ENCODE measurements around the gene PAX7.

The PAX7 gene

DNA sequence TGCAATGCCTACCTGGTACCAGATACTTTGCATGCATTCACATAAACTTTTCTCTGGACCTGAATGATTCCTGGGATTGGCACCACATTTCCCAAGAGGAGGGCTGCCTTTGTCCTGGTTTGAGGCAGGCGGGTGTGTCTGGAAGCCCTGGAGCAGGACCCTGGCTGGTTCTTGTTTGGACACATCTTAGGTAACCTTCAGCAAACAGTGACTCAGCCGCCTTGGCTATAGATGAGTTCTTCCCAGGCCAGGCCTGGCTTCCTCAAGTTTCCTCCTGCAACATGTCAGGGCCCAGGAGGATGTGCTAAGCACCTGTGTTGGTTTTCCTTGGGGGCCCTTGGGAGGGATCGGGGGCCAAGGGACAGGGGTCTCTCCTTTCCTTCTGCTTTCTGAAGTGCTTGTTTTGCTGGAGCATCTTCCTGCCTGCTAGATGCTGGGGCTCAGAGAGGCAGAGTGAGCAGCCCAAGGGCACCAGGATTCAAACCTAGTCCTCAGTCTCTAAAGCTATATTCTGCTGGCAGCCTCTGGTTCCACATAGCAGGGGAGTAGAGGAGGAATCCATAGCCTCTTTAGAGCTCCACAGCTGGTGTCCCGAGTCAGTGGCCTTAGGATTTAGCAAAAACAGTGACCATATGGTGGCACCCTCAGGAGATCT lies 38.2 kb downstream of the PAX7 start:
- no peaks in the 10 kb centered on the region for H3K9me3 ChIP-seq (ENCODE audit: control insufficient read depth, insufficient read depth, low read length)
- H3K4me3 ChIP-seq (ENCODE audit: low read depth, low read length) = no peak overlapping the region
- H3K9ac ChIP-seq (ENCODE audit: low read depth, low read length) = no peak overlapping the region
- peaks cover 26% of the 10 kb centered on the region for H3K27me3 ChIP-seq (ENCODE audit: control insufficient read depth, insufficient read depth, low read length)
- H3K27ac ChIP-seq (ENCODE audit: low read depth, low read length) = no peak overlapping the region
- 0 out of 2 replicates have a peak, but pooled peaks cover 1% of the 10 kb centered on the region for H3K4me1 ChIP-seq (ENCODE audit: control insufficient read depth, insufficient read depth, low read length)
- no peaks in the 10 kb centered on the region for H3K36me3 ChIP-seq (ENCODE audit: control insufficient read depth, insufficient read depth, low read length)

DNA sequence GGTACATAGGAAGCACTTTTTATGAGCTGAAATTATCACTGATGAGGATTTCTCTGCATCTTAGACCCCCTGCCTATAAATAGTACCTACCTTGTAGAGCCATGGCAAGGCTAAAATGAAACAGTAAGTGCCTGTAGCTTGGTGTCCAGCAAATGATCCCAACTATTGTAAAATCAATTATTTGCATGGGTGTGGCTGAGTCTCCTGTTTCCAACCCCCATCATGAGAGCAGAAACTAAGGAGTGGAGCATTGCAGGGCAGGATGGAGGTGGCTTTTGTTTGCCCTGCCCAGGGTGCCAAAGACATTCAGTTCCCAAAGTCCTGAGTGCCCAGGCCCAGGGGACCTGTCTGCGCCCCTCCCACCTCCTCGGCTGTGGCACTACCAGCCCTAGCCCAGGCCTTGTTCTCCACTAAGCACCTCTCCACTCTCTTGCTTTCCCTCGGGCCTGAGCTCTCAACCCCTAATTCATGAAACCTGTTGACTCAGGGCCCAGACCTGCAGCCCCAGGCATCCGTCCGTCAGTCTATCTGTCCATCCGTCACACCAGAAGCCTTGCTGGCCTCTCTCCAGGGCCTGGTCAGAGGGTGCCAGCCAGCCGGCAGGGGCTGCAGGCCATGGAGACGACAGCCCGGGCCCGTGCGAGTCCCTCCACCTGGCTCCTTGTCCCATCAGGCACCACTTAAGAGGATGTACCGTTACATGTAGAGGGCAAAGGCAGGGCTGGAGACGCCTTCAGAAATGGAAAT lies 39.6 kb downstream of the PAX7 start:
- H3K9me3 ChIP-seq (ENCODE audit: control insufficient read depth, insufficient read depth, low read length) = no peaks in the 10 kb centered on the region
- H3K9ac ChIP-seq (ENCODE audit: low read depth, low read length) = no peak overlapping the region
- peaks cover 30% of the 10 kb centered on the region for H3K27me3 ChIP-seq (ENCODE audit: control insufficient read depth, insufficient read depth, low read length)
- no peaks in the 10 kb centered on the region for H3K36me3 ChIP-seq (ENCODE audit: control insufficient read depth, insufficient read depth, low read length)
- H3K4me1 ChIP-seq (ENCODE audit: control insufficient read depth, insufficient read depth, low read length) = peaks cover 16% of the 10 kb centered on the region
- H3K27ac ChIP-seq (ENCODE audit: low read depth, low read length) = no peak overlapping the region
- H3K4me3 ChIP-seq (ENCODE audit: low read depth, low read length) = no peak overlapping the region

DNA sequence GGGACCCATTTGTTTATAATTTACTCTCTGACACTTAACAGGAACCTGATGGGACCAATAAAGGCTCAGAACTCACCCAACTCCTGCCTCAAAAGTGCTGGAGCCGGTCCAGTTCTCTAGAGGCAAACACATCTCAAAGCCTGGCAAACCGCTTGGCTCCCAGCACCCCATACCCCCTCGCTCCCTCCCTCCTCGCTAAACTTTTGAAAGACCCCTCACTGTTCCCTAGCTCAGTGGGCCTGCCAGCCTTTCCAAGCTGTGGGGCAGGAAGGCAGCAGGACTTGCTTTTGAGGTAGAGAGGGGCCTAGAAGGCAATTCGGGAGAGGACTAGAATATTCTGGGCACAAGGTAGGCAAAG lies 40.2 kb downstream of the PAX7 start:
- Histone ChIP-seq H3K36me3 (ENCODE audit: control insufficient read depth, insufficient read depth, low read length) (no peaks in the 10 kb centered on the region), H3K4me1 (ENCODE audit: control insufficient read depth, insufficient read depth, low read length) (peaks cover 21% of the 10 kb centered on the region), H3K9ac (ENCODE audit: low read depth, low read length) (no peak overlapping the region), H3K27ac (ENCODE audit: low read depth, low read length) (no peak overlapping the region), H3K4me3 (ENCODE audit: low read depth, low read length) (no peak overlapping the region), H3K27me3 (ENCODE audit: control insufficient read depth, insufficient read depth, low read length) (peaks cover 35% of the 10 kb centered on the region), H3K9me3 (ENCODE audit: control insufficient read depth, insufficient read depth, low read length) (no peaks in the 10 kb centered on the region)

DNA sequence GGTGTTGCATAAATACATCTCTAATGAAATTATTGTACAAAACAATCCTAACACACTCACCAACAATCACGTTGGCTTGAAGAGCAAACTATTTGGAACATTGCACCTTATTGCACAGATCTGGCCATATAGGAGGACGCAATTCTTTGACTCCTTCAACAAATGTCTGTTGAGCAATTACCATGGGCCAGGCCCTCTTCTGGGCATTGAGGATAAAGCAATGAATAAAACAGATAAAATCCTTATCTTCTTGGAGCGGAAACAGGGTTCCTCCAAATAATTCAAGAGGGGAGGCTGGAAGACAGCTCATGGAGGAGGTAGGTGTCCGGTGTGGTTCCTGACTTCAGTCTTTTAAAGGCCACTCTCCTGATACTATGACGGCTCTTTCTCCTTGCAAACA lies 43.3 kb downstream of the PAX7 start:
- no peak overlapping the region for H3K27ac ChIP-seq (ENCODE audit: low read depth, low read length)
- H3K9me3 ChIP-seq (ENCODE audit: control insufficient read depth, insufficient read depth, low read length) = no peaks in the 10 kb centered on the region
- H3K4me3 ChIP-seq (ENCODE audit: low read depth, low read length) = no peak overlapping the region
- H3K36me3 ChIP-seq (ENCODE audit: control insufficient read depth, insufficient read depth, low read length) = no peaks in the 10 kb centered on the region
- H3K27me3 ChIP-seq (ENCODE audit: control insufficient read depth, insufficient read depth, low read length) = peaks cover 55% of the 10 kb centered on the region
- peaks cover 32% of the 10 kb centered on the region for H3K4me1 ChIP-seq (ENCODE audit: control insufficient read depth, insufficient read depth, low read length)
- H3K9ac ChIP-seq (ENCODE audit: low read depth, low read length) = no peak overlapping the region

DNA sequence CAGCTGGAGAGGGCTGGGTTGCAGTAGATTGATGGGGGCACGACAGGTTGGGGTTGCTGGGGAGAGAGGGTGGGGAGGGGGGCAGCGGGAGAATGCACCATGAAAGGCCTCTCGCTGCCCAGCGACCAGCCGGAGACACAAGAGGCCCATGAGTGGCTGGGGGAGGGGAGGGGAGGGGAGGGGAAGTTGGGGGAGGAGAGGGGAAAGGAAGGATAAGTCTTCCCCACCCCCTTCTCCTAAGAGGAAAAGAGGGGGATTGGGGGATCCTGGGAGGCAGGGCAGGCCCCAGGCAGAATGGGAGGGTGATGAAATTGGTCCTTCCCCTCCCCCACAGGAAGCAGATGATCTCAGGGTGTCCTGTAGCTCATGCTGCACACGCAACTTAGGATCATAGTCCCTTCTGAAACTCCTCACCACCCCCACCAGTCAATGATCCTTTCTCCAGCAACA lies 45.7 kb downstream of the PAX7 start:
- H3K4me1 ChIP-seq (ENCODE audit: control insufficient read depth, insufficient read depth, low read length) = peaks cover 32% of the 10 kb centered on the region
- H3K27ac ChIP-seq (ENCODE audit: low read depth, low read length) = no peak overlapping the region
- no peak overlapping the region for H3K4me3 ChIP-seq (ENCODE audit: low read depth, low read length)
- no peaks in the 10 kb centered on the region for H3K9me3 ChIP-seq (ENCODE audit: control insufficient read depth, insufficient read depth, low read length)
- no peaks in the 10 kb centered on the region for H3K36me3 ChIP-seq (ENCODE audit: control insufficient read depth, insufficient read depth, low read length)
- H3K9ac ChIP-seq (ENCODE audit: low read depth, low read length) = no peak overlapping the region
- H3K27me3 ChIP-seq (ENCODE audit: control insufficient read depth, insufficient read depth, low read length) = peaks cover 71% of the 10 kb centered on the region

DNA sequence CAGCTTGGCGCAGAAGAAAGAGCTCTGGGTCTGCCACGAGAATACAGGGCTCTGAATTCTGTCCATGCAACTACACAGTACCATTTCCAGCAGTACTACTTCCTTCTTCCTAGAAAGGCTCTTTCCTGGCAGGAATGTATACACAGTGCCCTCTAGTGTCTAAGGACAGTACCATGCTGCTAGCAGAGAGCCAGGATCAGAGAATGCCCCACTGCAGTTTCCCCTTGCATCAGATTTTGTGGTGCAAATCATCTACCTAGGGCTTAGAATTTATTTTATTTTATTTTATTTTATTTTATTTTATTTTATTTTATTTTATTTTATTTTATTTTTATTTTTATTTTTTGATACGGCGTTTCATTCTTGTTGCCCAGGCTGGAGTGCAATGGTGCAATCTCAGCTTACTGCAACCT lies 50.8 kb downstream of the PAX7 start:
- Histone ChIP-seq H3K9me3 (ENCODE audit: control insufficient read depth, insufficient read depth, low read length) (no peaks in the 10 kb centered on the region), H3K4me3 (ENCODE audit: low read depth, low read length) (no peak overlapping the region), H3K36me3 (ENCODE audit: control insufficient read depth, insufficient read depth, low read length) (no peaks in the 10 kb centered on the region), H3K4me1 (ENCODE audit: control insufficient read depth, insufficient read depth, low read length) (peaks cover 16% of the 10 kb centered on the region), H3K27ac (ENCODE audit: low read depth, low read length) (no peak overlapping the region), H3K27me3 (ENCODE audit: control insufficient read depth, insufficient read depth, low read length) (peaks cover 54% of the 10 kb centered on the region), H3K9ac (ENCODE audit: low read depth, low read length) (no peak overlapping the region)

DNA sequence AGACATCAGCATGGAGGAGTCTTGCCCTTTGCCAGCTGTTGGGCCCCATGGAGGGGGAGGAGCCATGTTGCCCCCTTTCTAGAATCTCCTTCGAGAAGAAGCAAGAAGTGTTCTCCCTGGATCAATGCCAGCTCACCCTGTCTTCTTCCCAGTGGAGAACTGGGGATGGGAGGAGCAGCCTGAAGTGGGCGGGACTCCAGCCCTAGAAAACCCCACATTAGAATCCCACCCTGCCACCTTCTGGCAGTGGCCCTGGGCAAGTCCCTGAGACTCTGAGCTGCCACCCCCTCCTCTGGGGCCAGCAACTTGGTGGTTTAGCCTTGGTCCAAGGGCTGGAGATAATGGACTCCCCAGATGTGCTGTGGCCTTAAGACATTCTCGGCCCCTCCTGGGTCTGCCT lies 51.7 kb downstream of the PAX7 start:
- H3K36me3 ChIP-seq (ENCODE audit: control insufficient read depth, insufficient read depth, low read length) = no peaks in the 10 kb centered on the region
- no peak overlapping the region for H3K27ac ChIP-seq (ENCODE audit: low read depth, low read length)
- H3K4me3 ChIP-seq (ENCODE audit: low read depth, low read length) = no peak overlapping the region
- peaks cover 9% of the 10 kb centered on the region; the same call in 1 of the 2 replicates for H3K4me1 ChIP-seq (ENCODE audit: control insufficient read depth, insufficient read depth, low read length)
- peaks cover 45% of the 10 kb centered on the region for H3K27me3 ChIP-seq (ENCODE audit: control insufficient read depth, insufficient read depth, low read length)
- no peak overlapping the region for H3K9ac ChIP-seq (ENCODE audit: low read depth, low read length)
- H3K9me3 ChIP-seq (ENCODE audit: control insufficient read depth, insufficient read depth, low read length) = no peaks in the 10 kb centered on the region

DNA sequence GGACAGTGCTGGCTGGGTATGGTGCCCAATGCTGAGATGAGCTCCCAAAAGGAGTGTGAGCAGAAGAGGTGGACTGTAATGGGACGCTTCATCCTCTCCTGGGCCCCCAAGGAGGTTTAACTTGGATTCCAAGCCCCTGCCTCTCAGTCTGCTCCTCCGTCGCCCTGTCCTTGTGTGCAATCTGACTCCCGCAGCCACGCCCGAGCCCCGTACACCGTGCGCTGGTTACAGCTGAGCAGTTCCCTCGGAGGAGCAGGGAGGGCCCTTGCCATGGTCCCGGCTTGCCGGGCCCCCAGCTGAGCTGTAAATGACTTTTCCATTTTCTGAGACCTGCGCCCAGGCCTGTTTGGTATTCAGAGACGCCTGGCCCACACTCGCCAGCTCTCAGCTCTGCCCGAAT lies 53.7 kb downstream of the PAX7 start:
- Histone ChIP-seq H3K9me3 (ENCODE audit: control insufficient read depth, insufficient read depth, low read length) (no peaks in the 10 kb centered on the region), H3K9ac (ENCODE audit: low read depth, low read length) (no peak overlapping the region), H3K4me3 (ENCODE audit: low read depth, low read length) (no peak overlapping the region), H3K36me3 (ENCODE audit: control insufficient read depth, insufficient read depth, low read length) (no peaks in the 10 kb centered on the region), H3K27me3 (ENCODE audit: control insufficient read depth, insufficient read depth, low read length) (peaks cover 31% of the 10 kb centered on the region), H3K27ac (ENCODE audit: low read depth, low read length) (no peak overlapping the region), H3K4me1 (ENCODE audit: control insufficient read depth, insufficient read depth, low read length) (peaks cover 9% of the 10 kb centered on the region; the same call in 1 of the 2 replicates)

DNA sequence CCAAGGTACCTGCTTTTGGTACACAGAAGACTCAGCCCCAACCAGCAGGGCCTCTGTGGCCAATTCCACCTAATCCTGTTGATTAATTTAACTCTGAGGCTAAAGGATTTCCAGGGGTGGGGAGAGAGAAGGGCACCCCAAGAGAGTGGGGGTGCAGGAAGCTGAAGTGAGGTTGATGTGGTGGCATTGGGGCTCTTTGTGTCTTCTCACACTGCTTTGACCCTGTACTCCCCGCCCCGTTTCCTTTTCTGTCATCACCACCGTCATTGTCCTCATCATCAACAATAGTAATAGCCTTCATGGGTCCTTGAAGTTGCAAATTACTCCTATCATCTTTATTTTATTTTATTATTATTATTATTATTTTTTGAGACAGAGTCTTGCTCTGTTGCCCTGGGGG lies 55.9 kb downstream of the PAX7 start:
- Histone ChIP-seq H3K27ac (ENCODE audit: low read depth, low read length) (no peak overlapping the region), H3K4me3 (ENCODE audit: low read depth, low read length) (no peak overlapping the region), H3K4me1 (ENCODE audit: control insufficient read depth, insufficient read depth, low read length) (peaks cover 9% of the 10 kb centered on the region; the same call in 1 of the 2 replicates), H3K36me3 (ENCODE audit: control insufficient read depth, insufficient read depth, low read length) (no peaks in the 10 kb centered on the region), H3K9ac (ENCODE audit: low read depth, low read length) (no peak overlapping the region), H3K9me3 (ENCODE audit: control insufficient read depth, insufficient read depth, low read length) (no peaks in the 10 kb centered on the region), H3K27me3 (ENCODE audit: control insufficient read depth, insufficient read depth, low read length) (peaks cover 18% of the 10 kb centered on the region)

DNA sequence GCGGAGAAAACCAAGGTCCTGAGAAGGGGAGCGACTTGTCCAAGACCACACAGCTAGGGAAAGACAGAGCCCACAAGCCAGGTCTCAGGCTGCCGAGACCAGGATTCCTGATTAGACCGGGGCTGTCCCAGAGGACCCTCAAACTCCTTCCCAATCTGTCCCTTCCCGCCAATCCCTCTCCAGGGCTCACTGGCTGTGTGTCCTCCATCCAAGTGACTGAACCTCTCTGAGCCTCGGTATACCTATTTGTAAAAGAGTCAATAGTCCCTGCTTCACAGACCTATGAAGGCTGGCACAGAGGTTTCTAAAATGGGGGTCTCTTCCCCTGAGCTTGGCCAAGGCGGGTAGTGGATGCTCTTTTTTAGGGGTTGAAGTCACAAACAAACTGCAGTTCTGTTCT lies 56.6 kb downstream of the PAX7 start:
- Histone ChIP-seq H3K9ac (ENCODE audit: low read depth, low read length) (no peak overlapping the region), H3K9me3 (ENCODE audit: control insufficient read depth, insufficient read depth, low read length) (no peaks in the 10 kb centered on the region), H3K36me3 (ENCODE audit: control insufficient read depth, insufficient read depth, low read length) (no peaks in the 10 kb centered on the region), H3K4me1 (ENCODE audit: control insufficient read depth, insufficient read depth, low read length) (peaks cover 9% of the 10 kb centered on the region; the same call in 1 of the 2 replicates), H3K4me3 (ENCODE audit: low read depth, low read length) (no peak overlapping the region), H3K27ac (ENCODE audit: low read depth, low read length) (no peak overlapping the region), H3K27me3 (ENCODE audit: control insufficient read depth, insufficient read depth, low read length) (peaks cover 18% of the 10 kb centered on the region)

DNA sequence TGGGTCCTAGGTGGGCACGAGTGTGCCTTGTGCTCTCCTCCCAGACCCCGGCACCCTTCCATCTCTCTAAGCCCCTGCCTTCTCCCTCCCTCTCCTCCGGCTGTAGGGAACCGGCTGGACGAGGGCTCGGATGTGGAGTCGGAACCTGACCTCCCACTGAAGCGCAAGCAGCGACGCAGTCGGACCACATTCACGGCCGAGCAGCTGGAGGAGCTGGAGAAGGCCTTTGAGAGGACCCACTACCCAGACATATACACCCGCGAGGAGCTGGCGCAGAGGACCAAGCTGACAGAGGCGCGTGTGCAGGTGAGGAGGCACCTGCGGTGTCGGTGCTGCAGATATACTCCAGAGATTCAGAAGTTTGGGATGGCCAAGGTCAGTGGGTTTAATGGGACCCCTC lies 61.0 kb downstream of the PAX7 start:
- H3K9ac ChIP-seq (ENCODE audit: low read depth, low read length) = no peak overlapping the region
- H3K36me3 ChIP-seq (ENCODE audit: control insufficient read depth, insufficient read depth, low read length) = no peaks in the 10 kb centered on the region
- no peak overlapping the region for H3K4me3 ChIP-seq (ENCODE audit: low read depth, low read length)
- peaks cover 5% of the 10 kb centered on the region; the same call in 1 of the 2 replicates for H3K4me1 ChIP-seq (ENCODE audit: control insufficient read depth, insufficient read depth, low read length)
- H3K27me3 ChIP-seq (ENCODE audit: control insufficient read depth, insufficient read depth, low read length) = peaks cover 3% of the 10 kb centered on the region
- H3K27ac ChIP-seq (ENCODE audit: low read depth, low read length) = no peak overlapping the region
- H3K9me3 ChIP-seq (ENCODE audit: control insufficient read depth, insufficient read depth, low read length) = no peaks in the 10 kb centered on the region
